ENCODE results near the gene C5orf52.
"Not testable (repeated sequence)": the region's sequence is repeated elsewhere in the genome, so short reads cannot be mapped to it uniquely, and the experiment has no call there.

C5orf52 gene

GRCh38 chr5:157670662-157671591 is at the start of gene C5orf52:
Gene C5orf52 (plus strand): TSS chr5:157671533. CDS start chr5:157671615, 82 bp downstream.
- no peak for DNase-seq (ENCODE audit: low spot score)

- DNase-seq (ENCODE audit: low spot score): no peak
These were observed 47.2 kb upstream of the C5orf52 start for GRCh38 chr5:157624144-157624543.

- no peak for DNase-seq (ENCODE audit: low spot score)
These were observed 44.5 kb upstream of the C5orf52 start for GRCh38 chr5:157626831-157627230.

GRCh38 chr5:157630341-157630740 is 41.0 kb upstream of the C5orf52 start:
- DNase-seq (ENCODE audit: low spot score): no peak

GRCh38 chr5:157640406-157641066 is 30.8 kb upstream of the C5orf52 start:
- DNase-seq (ENCODE audit: low spot score): no peak

- DNase-seq (ENCODE audit: low spot score): no peak
These were observed 22.9 kb upstream of the C5orf52 start for GRCh38 chr5:157648275-157648990.

GRCh38 chr5:157649101-157649500 is 22.2 kb upstream of the C5orf52 start:
- no peak for DNase-seq (ENCODE audit: low spot score)

GRCh38 chr5:157650991-157651611 is 20.2 kb upstream of the C5orf52 start:
- DNase-seq (ENCODE audit: low spot score): no peak

- peak; percentile 11 for DNase-seq (ENCODE audit: low spot score)
These were observed 19.5 kb upstream of the C5orf52 start for GRCh38 chr5:157651623-157652376.

GRCh38 chr5:157652377-157652692 is 19.0 kb upstream of the C5orf52 start, which contains the start of gene SOX30:
Gene SOX30 (minus strand): TSS chr5:157652438. CDS start chr5:157652078, 360 bp downstream.
- no peak for DNase-seq (ENCODE audit: low spot score)

- DNase-seq (ENCODE audit: low spot score): no peak
These were observed 13.8 kb upstream of the C5orf52 start for GRCh38 chr5:157657516-157657915.

- DNase-seq (ENCODE audit: low spot score): no peak
These were observed 12.4 kb upstream of the C5orf52 start for GRCh38 chr5:157658893-157659292.

GRCh38 chr5:157659868-157660660 is 11.3 kb upstream of the C5orf52 start:
- no peak for DNase-seq (ENCODE audit: low spot score)

- no peak for DNase-seq (ENCODE audit: low spot score)
These were observed 5.8 kb upstream of the C5orf52 start for GRCh38 chr5:157665467-157666070.

- no peak for DNase-seq (ENCODE audit: low spot score)
These were observed 3.0 kb upstream of the C5orf52 start for GRCh38 chr5:157668356-157668755.

GRCh38 chr5:157669701-157670097 is 1.6 kb upstream of the C5orf52 start:
- no peak for DNase-seq (ENCODE audit: low spot score)

- DNase-seq (ENCODE audit: low spot score): no peak
These were observed 428 bp downstream of the C5orf52 start for GRCh38 chr5:157671592-157672330.

GRCh38 chr5:157672976-157673375 is 1.6 kb downstream of the C5orf52 start:
- DNase-seq (ENCODE audit: low spot score): no peak

- DNase-seq (ENCODE audit: low spot score): not testable (repeated sequence)
These were observed 3.0 kb downstream of the C5orf52 start for GRCh38 chr5:157674351-157674750.
